HG03521 (cell line): ENCODE results near the gene ADAP1.
"Not testable (repeated sequence)": the region's sequence is repeated elsewhere in the genome, so short reads cannot be mapped to it uniquely, and the experiment has no call there.

ENCODE experiments used
- ATAC-seq: cut with Tn5 transposase; IDR thresholded peaks from one replicate; pipeline ENCODE4 v1.9.1; 2021; ENCODE audit warnings: mild to moderate bottlenecking, moderate library complexity; ENCODE audit not compliant: unreplicated experiment

ADAP1 gene

DNA sequence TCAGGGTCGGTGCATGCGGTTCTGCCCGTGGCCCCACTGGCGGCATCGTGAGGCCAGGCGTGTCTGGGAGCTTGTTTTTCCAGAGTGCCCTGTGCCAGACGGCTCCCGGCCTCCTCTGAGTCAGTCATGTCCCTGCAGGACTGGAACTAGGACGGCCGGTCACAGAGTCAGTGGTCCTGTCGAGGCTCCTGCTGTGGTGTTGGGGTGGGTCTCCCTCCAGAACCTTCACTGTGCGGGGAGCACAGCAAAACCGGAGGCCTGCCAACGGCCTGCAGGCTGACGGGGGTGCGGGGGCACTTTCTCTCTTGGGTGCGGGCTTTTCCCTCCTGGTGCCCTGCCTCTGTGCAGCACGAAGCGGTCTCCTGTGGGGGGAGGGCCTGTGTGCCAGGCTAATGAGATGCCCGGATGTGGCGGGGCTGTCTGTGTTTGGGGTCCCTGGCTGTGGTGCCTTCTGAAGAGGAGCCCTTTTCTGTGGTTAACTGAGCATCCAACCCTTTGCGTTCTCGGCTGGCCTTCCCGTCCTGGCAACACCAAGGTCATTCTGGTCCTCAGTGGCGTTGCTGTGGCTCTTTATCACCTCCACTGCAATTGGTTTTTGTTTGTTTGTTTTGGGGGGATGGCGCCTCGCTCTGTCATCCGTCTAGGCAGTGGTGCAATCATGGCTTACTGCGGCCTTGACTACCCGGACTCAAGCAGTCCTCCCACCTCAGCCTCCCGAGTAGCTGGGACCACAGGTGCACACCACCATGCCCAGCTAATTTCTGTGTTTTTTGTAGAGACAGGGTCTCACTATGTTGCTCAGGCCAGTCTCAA, 70.1 kb downstream of the ADAP1 start:
- no peak for ATAC-seq

DNA sequence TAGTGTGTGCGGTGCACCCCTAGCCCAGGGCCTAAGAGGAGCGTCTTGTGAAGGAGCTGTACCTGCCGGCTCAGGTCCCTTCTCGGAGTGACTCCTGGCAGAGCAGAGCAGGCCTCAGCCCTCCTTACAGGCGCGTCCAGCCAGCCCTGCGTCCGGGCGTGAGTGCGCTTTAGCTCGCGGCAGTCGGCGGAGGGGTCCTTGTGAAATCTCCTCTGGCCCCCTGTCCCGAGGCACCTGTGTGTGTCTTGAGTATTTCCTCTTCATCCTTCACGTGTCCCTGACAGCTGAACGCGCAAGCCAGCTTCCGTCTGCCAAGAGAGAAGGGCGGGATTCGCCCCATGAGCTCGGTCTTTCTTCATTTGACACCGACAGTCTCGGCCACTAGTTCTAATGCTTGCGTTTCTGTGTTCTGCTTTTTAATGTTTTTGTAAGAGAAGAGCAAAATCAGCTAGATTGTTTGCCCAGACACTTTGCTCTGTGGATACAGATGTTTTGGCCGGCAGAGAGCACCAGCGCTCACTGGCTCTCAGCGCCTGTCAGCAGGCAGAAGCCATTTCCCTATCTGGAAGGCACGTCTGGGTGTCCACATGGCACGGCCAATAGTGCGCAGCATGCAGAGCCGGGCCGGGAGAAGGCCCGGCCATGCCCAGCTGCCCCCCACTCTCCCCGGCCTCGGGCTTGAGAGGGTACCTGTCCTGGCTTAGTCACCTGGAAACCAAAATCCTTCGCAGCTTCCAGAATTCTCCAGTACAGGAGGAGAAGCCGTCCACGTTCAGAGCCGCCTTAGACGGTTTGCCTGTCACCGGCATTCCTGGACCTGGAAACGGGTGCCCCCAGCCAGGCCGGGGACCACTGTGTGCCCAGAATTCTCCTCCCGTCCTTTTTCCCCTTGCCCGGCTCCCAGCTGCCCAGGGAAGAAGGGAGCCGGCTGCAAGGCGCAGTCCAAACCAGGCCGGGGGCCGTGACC, 71.1 kb downstream of the ADAP1 start:
- ATAC-seq = no peak

DNA sequence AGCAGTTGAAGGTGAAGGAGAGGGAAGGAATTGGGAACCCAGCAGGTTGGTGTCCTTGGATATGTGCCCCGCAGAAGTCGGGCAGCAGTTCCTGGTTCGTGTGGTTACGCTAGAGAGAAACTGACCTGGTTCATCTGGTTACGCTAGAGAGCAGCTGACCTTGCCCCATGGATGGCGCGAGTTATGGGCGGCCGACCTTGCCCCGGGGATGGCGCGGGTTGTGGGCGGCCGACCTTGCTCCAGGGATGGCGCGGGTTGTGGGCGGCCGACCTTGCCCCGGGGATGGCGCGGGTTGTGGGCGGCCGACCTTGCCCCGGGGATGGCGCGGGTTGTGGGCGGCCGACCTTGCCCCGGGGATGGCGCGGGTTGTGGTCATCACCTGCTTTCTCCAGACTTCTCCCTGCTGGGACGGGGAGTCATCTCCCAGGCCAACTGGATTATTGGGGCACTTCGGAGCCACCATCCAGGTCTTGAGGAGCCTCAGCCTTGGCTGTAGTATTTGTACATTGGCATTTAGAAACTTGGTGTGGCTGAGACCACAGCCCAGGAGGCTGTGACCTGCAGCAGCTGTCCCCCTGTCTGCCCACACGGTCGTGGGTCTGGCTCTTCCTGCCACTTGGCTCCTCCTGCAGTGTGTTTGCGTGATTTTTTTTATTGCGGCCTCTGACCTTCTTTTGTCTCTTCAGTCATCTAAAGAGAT, 72.0 kb downstream of the ADAP1 start:
- ATAC-seq = no peak

DNA sequence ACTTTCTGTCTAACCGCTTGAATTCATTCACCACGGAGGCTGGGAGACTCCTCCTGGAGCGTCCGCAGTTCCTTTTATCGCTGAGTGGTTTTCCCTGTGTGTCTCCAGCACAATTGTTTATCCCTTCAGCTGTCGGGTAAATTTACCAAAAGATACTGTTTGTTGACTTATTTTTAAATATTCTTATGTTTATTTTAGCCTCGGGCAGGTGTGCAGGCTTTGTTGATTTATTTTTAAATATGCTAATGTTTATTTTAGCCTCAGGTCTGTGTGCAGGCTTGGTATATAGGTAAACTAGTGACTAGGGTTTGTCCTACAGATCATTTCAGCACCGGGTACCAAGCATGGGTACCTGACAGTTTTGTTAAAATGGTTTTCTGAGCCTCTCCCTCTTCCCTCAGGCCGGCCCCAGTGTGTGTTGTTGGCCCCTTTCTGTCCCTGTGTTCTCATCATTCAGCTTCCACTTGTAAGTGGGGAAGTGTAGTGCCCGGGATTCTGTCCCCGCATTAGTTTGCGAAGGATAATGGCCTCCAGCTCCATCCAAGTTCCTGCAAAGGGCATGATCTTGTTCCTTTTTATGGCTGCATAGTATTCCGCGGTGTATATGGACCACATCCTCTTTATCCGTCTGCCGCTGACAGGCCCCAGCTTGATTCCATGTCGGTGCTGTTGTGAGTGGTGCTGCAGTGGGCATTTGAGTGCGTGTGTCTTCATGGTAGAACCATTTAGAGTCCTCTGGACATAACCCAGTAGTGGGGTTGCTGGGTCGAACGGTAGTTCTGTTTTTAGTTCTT, 72.8 kb downstream of the ADAP1 start:
- ATAC-seq = no peak

DNA sequence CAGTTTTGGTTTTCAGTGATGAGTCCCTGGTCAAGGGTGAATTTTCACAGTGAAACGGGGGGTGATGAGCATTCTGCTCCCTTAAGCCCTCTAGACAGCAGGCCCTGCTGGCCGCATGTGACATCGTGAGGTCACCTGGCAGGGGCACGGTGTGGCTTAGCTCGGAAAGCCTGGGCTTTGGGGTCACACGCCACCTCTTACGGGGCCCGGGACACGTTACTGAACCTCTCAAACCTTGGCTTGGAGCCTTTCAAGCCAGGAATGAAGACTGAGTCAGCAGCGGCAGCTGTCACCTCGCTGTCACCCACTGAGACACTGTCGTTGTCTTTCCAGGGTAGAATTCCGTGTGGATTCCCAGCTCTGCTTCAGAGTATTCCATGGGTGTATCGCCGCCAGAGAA, 74.0 kb downstream of the ADAP1 start:
- no peak for ATAC-seq

DNA sequence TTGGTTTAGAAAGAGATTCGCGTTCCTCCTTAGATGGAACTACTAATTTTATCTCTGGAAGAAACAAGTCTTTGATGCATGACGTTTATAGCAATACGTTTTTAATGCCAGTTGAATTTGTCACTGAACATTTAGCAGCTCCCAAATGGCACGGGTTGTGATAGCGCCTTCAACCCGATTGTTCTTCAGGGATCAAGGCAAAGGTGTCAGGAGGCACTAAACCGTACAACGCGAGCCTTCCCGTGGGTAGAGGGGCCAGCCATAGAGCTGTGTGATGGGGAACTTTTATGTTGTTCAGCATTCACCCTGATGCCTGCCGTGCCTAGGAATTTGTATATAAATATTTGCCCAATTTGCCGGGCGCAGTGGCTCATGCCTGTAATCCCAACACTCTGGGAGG, 74.8 kb downstream of the ADAP1 start:
- ATAC-seq = no peak

DNA sequence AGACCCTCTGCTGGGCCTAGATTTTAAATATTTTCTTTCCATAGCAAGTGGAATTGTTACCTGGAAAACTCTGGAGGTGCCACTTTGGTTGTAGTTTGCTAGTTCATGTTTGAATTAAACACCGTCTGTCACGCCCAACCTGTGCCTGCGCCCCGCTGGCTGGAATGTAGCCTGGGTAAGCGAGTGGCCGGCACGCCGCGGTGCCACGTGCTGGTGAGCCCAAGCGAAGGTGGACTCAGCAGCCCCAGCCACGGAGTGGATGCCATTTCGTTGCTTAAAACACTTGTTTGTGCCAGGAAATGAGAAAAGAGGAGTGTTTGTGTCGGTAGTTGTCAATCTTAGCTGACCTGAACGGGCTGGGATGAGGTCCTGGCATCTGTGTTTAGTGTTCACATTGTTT, 75.4 kb downstream of the ADAP1 start:
- ATAC-seq = no peak

DNA sequence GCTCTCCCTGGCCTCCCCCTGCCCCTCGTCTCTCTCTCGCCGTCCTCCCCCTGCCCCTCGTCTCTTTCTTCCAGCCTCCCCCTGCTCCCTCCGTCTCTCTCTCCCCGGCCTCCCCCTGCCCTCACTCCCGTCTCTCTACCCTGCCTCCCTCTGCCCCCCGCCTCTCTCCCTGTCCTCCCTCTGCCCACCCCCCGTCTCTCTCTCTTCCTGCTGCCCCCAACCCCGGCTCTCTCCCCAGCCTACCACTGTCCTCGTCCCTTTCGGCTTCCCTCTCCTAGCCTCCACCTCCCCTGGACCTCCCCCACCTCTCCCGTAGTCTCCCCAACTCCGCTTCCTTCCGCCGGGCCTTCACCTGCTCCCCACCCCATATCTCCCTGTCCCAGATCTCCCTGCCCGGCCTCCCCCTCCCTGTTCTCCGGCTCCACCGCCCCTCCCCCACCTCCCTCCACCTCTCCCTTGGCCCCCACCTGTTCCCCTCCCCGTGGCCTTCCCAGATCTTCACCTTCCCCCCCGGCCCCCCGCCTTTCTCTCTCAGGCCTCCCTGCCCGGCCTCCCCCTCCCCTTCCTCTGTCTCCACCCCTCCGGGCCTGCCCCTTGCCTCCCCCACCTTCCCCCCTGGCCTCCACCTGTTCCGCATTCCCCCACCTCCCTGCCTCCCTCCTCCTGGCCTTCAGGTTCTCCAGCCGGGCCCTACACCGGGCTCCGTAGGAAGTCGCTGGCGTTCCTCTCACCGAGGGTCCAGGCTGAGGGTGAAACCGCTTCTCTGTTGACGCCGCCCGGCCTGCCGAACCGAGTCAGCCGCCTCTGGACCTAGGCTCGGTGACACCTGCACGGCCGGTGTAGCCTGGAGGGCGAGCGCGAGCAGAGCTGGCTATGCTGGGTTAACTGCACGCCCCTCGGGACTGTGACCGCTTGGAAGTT, 76.9 kb downstream of the ADAP1 start:
- no peak for ATAC-seq

DNA sequence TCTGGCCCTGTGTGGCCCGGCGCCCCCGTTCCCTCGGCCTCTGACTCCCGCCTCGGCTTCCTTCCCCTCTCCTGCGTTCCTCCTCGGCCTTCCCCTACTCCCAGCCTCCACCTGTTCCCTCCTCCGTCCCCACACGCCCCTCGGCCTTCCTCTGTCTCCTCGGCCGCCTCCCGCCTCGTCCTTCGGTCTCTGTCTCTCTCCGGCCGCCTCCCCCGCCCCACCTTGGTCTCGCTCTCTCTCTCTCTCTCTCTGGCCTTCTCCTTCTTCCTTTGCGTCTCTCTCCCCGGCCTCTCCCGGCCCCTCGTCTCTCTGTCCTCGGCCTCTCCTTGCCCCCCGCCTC, 77.5 kb downstream of the ADAP1 start:
- ATAC-seq = peak; percentile 23

DNA sequence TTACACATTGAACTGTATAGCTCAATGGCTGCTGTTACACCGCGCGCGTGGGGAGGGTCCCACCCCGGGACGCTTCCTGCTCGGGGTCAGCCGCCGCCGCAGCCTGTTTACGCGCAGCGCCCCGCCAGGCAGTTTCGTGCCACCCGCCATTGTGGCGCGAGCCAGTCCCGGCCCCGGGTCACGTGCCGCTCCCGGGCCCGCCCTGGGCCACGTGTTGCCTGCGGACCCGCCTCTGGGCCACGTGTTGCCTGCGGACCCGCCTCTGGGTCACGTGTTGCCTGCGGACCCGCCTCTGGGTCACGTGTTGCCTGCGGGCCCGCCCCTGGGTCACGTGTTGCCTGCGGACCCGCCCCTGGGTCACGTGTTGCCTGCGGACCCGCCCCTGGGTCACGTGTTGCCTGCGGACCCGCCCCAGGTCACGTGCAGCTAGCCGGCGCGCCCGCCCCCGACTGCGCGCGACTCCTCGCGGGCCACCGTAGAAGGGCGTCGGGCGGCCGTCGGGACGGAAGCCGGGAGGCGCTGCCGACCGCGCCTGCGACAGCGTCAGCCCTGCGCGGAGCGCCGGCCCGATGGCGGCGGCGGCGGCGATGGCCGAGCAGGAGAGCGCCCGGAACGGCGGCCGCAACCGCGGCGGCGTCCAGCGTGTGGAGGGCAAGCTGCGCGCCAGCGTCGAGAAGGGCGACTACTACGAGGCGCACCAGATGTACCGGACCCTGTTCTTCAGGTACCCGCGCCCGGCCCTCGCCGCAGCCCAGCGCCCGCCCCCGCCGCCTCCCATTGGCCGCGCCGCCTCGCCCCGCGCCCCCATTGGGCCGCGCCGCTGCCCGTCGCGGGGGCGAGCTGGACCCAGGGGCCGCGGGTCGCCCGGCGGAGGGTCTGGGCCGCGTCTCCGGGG, 78.2 kb downstream of the ADAP1 start, which contains the start of gene GET4:
Gene GET4 (plus strand): TSS at position 478 of the 895 bp plus-strand sequence. CDS start 92 bp downstream, at position 570.
- peak; percentile 76 for ATAC-seq

DNA sequence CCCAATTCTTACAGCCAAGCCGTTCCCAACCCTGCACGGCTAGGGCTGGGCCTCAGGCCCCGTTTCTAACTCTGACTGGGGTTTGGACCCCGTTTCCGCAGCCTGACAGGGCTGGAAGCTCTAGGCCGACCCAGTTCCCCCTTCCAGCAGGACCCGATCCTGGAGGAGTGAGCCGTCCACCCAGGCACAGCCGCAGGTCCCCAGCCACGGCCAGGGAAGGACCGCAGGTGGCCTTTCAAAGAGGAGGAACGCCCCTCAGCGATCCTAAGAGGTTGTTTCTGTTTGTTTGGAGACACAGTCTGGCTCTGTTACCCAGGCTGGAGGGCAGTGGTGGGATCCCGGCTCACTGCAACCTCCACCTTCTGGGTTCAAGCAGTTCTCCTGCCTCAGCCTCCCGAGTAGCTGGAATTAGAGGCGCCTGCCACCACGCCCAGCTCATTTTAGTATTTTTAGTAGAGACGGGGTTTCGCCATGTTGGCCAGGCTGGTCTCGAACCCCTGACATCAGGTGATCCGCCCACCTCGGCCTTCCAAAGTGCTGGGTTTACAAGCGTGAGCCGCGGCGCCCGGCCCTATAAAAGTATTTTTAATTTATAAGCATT, 78.9 kb downstream of the ADAP1 start:
- no peak for ATAC-seq

DNA sequence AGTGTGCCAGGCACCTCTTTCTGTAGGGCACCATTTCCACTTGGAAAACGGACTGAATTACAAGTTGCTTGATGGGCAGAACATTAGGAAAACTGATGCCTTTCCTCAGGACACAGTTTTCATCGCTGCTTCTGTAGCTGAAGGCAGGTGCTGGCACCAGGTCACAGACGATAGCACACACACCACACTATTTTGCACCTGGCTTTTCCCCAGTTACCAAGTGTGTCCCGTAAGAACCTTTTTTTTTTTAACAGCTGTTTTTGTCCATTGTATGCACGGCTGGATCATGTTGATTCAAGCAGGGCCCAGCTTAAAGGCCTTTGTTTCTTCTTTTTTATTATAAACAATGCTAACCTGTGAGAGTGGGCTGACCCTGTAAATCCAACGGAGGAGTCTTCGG, 79.4 kb downstream of the ADAP1 start:
- no peak for ATAC-seq

DNA sequence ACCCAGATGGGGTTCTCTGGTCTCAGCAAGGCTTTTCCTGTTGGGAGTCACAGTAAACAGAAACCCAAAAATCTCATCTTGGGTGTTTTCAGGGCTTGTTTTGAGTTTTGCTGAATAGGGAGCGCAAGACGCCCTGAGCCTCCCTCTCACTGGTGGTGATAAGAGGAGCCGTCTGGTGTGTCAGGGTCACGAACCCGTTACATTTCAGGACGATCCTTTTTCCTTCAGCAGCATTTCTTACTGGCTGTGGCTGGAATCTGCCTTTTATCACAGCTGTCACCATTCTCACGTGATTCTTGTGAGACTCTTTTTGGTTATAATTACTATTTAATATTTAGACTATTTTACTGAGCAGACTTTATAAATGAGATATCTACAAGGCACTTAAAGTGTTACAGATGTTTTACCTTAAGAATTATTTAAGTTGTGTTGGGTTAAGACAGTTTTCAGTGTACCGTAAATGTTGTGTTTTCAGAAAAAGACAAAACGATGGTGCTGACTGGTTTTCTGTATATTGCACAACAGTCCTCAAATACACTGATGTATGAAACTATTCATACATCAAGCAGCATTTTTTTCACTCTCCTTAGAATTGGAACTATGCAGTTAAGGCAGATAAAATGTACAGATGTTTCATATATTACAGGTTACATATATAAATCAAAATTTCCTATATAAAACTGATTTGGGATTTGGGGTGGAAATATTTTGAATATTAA, 80.3 kb downstream of the ADAP1 start:
- ATAC-seq = no peak

DNA sequence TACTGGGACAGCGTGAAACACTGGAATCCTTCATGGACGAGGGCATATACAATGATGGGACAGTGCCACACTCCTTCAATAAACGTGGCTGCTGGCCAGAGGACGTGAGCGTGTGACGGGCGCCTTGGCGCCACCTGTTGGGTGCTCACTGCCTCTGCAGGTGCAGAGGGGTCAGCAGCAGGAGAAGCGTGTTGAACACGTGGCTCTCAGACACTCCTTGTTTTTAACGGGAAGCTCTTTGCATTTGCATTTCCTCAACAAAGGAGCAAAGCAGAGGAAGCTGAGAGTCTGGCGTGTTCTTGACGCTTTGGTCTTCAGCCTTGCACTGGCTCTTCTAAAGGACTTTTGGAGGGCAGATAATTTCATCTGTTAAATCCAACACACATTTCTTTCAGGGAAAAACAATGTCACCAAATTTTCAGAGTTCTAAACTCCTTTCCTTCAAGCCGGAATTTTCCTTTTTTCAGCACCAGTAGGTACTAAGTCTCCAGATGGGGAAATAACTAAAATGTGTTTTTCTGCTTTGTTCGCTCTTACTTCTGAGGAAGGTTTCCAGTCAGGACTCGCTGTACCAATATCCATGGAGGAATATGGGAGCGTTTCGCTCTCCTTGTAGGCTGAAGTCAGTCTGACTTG, 81.0 kb downstream of the ADAP1 start:
- ATAC-seq = no peak

DNA sequence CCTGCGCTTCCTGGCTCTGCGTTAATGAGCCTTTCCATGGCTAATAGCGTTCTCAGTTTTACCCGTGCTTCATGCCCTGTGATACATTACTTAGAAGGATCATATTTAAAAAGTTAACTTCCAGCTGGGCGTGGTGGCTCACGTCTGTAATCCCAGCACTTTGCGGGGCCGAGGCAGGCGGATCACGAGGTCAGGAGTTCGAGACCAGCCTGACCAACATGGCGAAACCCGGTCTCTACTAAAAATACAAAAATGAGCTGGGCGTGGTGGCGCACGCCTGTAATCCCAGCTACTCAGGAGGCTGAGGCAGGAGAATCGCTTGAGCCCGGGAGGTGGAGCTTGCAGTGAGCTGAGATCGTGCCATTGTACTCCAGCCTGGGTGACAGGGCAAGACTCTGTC, 81.8 kb downstream of the ADAP1 start:
- not testable (repeated sequence) for ATAC-seq

DNA sequence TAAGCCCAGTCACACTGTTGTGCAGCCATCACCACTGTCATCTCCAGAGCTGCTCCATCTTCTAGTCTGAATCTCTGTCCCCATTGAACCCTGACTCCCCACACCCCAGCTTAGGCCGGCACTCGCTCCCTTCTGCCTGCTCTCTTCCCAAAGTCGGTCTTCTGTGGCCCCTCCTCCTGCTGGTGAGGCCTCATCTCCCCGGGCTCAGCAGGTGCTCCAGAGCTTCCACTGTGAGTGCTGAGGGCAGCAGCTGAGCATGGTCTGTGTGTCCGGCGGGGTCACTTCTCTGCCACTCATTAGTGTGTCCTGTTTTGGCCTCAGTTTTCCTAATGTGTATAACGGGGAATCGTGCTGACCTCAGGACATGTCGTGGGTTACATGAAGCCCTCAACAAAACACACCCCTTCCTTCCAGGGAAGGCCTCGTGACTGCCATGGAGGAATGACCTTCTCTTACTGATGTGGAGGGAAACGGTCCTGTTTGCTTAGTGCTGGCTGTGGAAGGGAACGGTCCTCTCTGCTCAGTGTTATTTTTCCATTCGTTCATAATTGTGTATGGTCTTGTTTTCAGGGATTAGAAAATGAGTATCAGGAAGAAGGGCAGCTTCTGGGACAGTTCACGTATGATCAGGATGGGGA, 82.5 kb downstream of the ADAP1 start:
- no peak for ATAC-seq
